Endothelial cell of umbilical vein (primary cell): Measurements from ENCODE around the gene ENOPH1. TPM values are rescaled to one million over a fixed set of nuclear protein-coding genes. Genes with fewer than 3 reads are reported as not detected.

Source experiments
- BruUV-seq: library from RNA; stranded (reverse); fragments of 400-500 nt; replicated peaks from 2 replicates; lab custom pipeline; 2021; lab: Mats Ljungman, UMichigan
- CTCF ChIA-PET: fragments of 300-600, 350-600 bp; sonication (Branson Sonifier 250); formaldehyde crosslinking; loops from one replicate; lab custom pipeline; 2021; ENCODE audit warnings: antibody characterized with exemption, inconsistent platforms; lab: Charles Lee
- POLR2A ChIA-PET: fragments of 300-600, 350-600 bp; sonication (Branson Sonifier 250); formaldehyde crosslinking; loops from one replicate; lab custom pipeline; 2021; ENCODE audit warnings: antibody characterized with exemption, inconsistent platforms; lab: Charles Lee
- DNase-seq: peaks from one replicate; pipeline ENCODE4 v3.0.0-alpha.2; 2011; ENCODE audit warnings: low read depth, low spot score
- FAIRE-seq: peaks from 2 replicates; lab custom pipeline; 2011; peaks lifted over from hg19 to GRCh38; lab: Jason Lieb, UNC
- H2AFZ ChIP-seq: 2 replicates; pipeline ENCODE4 v1.6.0; 2012; ENCODE audit warnings: low read depth, low read length, control low read depth, inconsistent platforms
- H3K27ac ChIP-seq: 2 replicates; pipeline ENCODE4 v1.5.1; 2011; ENCODE audit warnings: low read depth, mild to moderate bottlenecking, control low read depth, low read length, moderate library complexity; ENCODE audit not compliant: insufficient read depth
- H3K27me3 ChIP-seq, 2 experiments: 2 replicates each; pipeline versions ENCODE4 v1.6.0 to v1.6.1; 2011; ENCODE audit warnings: low read length in 2 of 2, mixed read lengths in 1 of 2; ENCODE audit not compliant: control insufficient read depth in 2 of 2, insufficient read depth in 2 of 2
- H3K36me3 ChIP-seq, 2 experiments: 2 replicates in 1 of 2; 3 replicates in 1 of 2; pipeline ENCODE4 v1.5.1; 2011; ENCODE audit warnings: low read length in 2 of 2, mild to moderate bottlenecking in 1 of 2, moderate library complexity in 1 of 2; ENCODE audit not compliant: control insufficient read depth in 2 of 2, insufficient read depth in 2 of 2; ENCODE audit errors: extremely low read depth in 1 of 2
- H3K4me1 ChIP-seq: 3 replicates; pipeline ENCODE4 v1.5.1; 2011; ENCODE audit warnings: mild to moderate bottlenecking, low read length; ENCODE audit not compliant: control insufficient read depth, insufficient read depth; ENCODE audit errors: extremely low read depth
- H3K4me2 ChIP-seq: 2 replicates; pipeline ENCODE4 v1.6.1; 2011; ENCODE audit warnings: low read length, control low read depth, mixed read lengths; ENCODE audit not compliant: insufficient read depth
- H3K4me3 ChIP-seq, 3 experiments: fragments of 200-600 bp in 1 of 3; sonication (generic), shearing (Covaris generic) in 1 of 3; replicated peaks in 1 of 3; 2 replicates each; pipeline ENCODE4 v1.5.1; 2011 to 2016; ENCODE audit warnings: control low read depth in 3 of 3, low read length in 3 of 3, mild to moderate bottlenecking in 2 of 3, inconsistent platforms in 1 of 3, low read depth in 1 of 3, moderate library complexity in 1 of 3; ENCODE audit not compliant: insufficient read depth in 1 of 3
- H3K79me2 ChIP-seq: 2 replicates; pipeline ENCODE4 v1.6.0; 2012; ENCODE audit warnings: low read length, inconsistent platforms; ENCODE audit not compliant: control insufficient read depth, insufficient read depth
- H3K9ac ChIP-seq: replicated peaks from 2 replicates; pipeline ENCODE3; 2011; ENCODE audit warnings: low read length, control low read depth; ENCODE audit not compliant: insufficient read depth; ENCODE audit errors: extremely low read depth
- H3K9me1 ChIP-seq: replicated peaks from 3 replicates; pipeline ENCODE4 v1.6.0; 2011; ENCODE audit warnings: mild to moderate bottlenecking, low read length; ENCODE audit not compliant: control insufficient read depth, insufficient read depth; ENCODE audit errors: extremely low read depth
- H3K9me3 ChIP-seq: replicated peaks from 2 replicates; pipeline ENCODE4 v1.5.1; 2012; ENCODE audit warnings: low read length, inconsistent platforms; ENCODE audit not compliant: control insufficient read depth, insufficient read depth
- H4K20me1 ChIP-seq: replicated peaks from 2 replicates; pipeline ENCODE3; 2011; ENCODE audit warnings: mild to moderate bottlenecking, low read length; ENCODE audit not compliant: control insufficient read depth, insufficient read depth; ENCODE audit errors: extremely low read depth
- EZH2 ChIP-seq: IDR thresholded peaks from 2 replicates; pipeline ENCODE4 v1.6.1; 2012; ENCODE audit warnings: borderline replicate concordance, low read depth, mild to moderate bottlenecking, moderate library complexity, low read length, inconsistent platforms; ENCODE audit not compliant: severe bottlenecking
- FOS ChIP-seq: IDR thresholded peaks from 2 replicates; pipeline ENCODE4 v1.6.1; 2011; ENCODE audit warnings: mild to moderate bottlenecking, low read length, moderate library complexity, borderline replicate concordance; ENCODE audit not compliant: insufficient read depth
- GATA2 ChIP-seq: IDR thresholded peaks from 2 replicates; pipeline ENCODE4 v1.7.0; 2011; ENCODE audit warnings: low read depth, mild to moderate bottlenecking, moderate library complexity, mixed read lengths, low read length; ENCODE audit not compliant: insufficient read length, insufficient read depth
- JUN ChIP-seq: IDR thresholded peaks from 2 replicates; pipeline ENCODE4 v1.6.1; 2011; ENCODE audit warnings: borderline replicate concordance, low read depth; ENCODE audit not compliant: insufficient read length, insufficient read depth
- MYC ChIP-seq: IDR thresholded peaks from one replicate; pipeline ENCODE4 v1.6.1; 2011; ENCODE audit warnings: mild to moderate bottlenecking, low read depth, low read length
- POLR2A ChIP-seq: IDR thresholded peaks from 2 replicates; pipeline ENCODE4 v1.6.1; 2012; ENCODE audit warnings: low read depth, mild to moderate bottlenecking, control low read depth, low read length
- POLR2AphosphoS5 ChIP-seq: IDR thresholded peaks from 2 replicates; pipeline ENCODE4 v1.6.1; 2012; ENCODE audit warnings: low read depth, mild to moderate bottlenecking, control low read depth, low read length, moderate library complexity; ENCODE audit not compliant: insufficient read depth
- dilution Hi-C: fragments of 300-500 bp; cut with MboI; formaldehyde crosslinking; loops from one replicate; pipeline ENCODE4 v1.15.0; 2019; ENCODE audit warnings: low sequenced_read_pairs; ENCODE audit not compliant: extremely low pct_ligation_motif_present
- intact Hi-C: fragments of 100-400 bp; cut with micrococcal nuclease; formaldehyde crosslinking; loops from one replicate; pipeline ENCODE4 v1.10.0; 2022
- polyA plus RNA-seq, 4 experiments: library from polyadenylated mRNA; depleted of rRNA in 3 of 4; stranded (reverse) in 3 of 4; unstranded in 1 of 4; fragments of >200 nt; gene quantifications; 2 replicates each; pipeline versions ENCODE4 v1.2.1 to v1.2.3, GENCODE V29; 2011 to 2012; ENCODE audit warnings: missing spikeins in 1 of 4
- total RNA-seq: library from RNA; stranded (reverse); gene quantifications from 2 replicates; pipeline ENCODE4 v1.2.3, GENCODE V29; 2021
- TF ChIP-seq, protein P1 (sequence below): IDR thresholded peaks from 2 replicates; pipeline ENCODE4 v1.6.1; 2011; ENCODE audit not compliant: insufficient read depth, insufficient read length
- TF ChIP-seq, protein P2 (sequence below), 2 donors: IDR thresholded peaks; 1 replicate in 1 of 2; 2 replicates in 1 of 2; pipeline ENCODE4 v1.5.1; 2011; ENCODE audit warnings: low read length in 2 of 2, mild to moderate bottlenecking in 2 of 2, moderate library complexity in 2 of 2, control low read depth in 1 of 2, inconsistent platforms in 1 of 2, low read depth in 1 of 2; ENCODE audit not compliant: insufficient read depth in 1 of 2; ENCODE audit errors: extremely low read depth in 1 of 2

Gene ENOPH1
- total and polyA plus RNA-seq, 2 donors (not counting 3 experiments of a cell fraction or from before 2014, with no cell fraction given), result 11.1 to 35.0 TPM

DNA sequence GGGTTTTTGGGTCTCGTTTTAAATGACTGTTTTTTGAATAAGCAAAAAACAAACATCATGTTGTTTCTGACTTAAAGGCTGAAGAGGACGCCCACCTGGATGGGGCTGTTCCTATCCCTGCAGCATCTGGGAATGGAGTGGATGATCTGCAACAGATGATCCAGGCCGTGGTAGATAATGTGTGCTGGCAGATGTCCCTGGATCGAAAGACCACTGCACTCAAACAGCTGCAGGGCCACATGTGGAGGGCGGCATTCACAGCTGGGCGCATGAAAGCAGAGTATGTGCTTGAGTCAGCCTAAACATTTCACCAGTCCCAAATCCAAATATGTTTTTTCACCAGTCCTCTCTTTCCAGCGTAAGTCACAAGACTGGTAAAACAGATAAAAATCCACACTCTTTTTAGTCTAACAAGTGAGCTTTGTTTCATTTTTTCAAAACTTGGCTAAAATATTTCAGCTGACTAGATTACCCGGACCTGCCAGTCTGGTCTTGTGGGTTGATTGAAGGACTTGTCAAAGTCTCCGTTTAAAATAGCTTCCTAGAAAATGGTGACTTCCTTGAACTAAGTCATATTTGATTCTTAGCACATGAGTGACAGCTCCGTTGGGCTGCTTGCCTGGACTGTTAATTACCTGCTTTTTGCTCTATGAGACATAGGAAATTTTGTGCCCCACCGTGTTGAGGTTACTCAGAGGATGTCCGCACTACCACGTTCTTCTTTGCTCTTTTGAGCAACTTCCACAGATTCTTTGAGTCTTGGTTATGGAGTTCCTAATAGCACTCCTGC is 20.8 kb downstream of the ENOPH1 start:
- Histone ChIP-seq H4K20me1 (no peaks in the 10 kb centered on the region), H3K27me3 (no peaks in the 10 kb centered on the region), H3K4me3 (no peak overlapping the region), H3K36me3 (peaks cover 12 to 18% of the 10 kb centered on the region in 2 experiments), H3K9me1 (no peaks in the 10 kb centered on the region), H3K9ac (no peak overlapping the region), H3K4me2 (no peak overlapping the region), H3K9me3 (no peaks in the 10 kb centered on the region), H3K4me1 (no peaks in the 10 kb centered on the region), H3K79me2 (peaks cover 15% of the 10 kb centered on the region), H3K27ac (no peak overlapping the region), H2AFZ (no peak overlapping the region)
- POLR2A ChIA-PET, result no interaction called here
- CTCF ChIA-PET, result interaction anchor here (0.9 to 3.0 kb wide), 3 partner anchors 9 to 288 kb away, joined by 3 to 20 read pairs (median 11); no protein-coding TSS in a partner anchor
- TF ChIP-seq POLR2AphosphoS5 (no peak), EZH2 (no peak), JUN (no peak), MYC (no peak), GATA2 (no peak), FOS (no peak), POLR2A (no peak)
- TF ChIP-seq, protein P1, sequence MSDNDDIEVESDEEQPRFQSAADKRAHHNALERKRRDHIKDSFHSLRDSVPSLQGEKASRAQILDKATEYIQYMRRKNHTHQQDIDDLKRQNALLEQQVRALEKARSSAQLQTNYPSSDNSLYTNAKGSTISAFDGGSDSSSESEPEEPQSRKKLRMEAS, result no peak
- TF ChIP-seq, protein P2, sequence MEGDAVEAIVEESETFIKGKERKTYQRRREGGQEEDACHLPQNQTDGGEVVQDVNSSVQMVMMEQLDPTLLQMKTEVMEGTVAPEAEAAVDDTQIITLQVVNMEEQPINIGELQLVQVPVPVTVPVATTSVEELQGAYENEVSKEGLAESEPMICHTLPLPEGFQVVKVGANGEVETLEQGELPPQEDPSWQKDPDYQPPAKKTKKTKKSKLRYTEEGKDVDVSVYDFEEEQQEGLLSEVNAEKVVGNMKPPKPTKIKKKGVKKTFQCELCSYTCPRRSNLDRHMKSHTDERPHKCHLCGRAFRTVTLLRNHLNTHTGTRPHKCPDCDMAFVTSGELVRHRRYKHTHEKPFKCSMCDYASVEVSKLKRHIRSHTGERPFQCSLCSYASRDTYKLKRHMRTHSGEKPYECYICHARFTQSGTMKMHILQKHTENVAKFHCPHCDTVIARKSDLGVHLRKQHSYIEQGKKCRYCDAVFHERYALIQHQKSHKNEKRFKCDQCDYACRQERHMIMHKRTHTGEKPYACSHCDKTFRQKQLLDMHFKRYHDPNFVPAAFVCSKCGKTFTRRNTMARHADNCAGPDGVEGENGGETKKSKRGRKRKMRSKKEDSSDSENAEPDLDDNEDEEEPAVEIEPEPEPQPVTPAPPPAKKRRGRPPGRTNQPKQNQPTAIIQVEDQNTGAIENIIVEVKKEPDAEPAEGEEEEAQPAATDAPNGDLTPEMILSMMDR (IDR thresholded peaks at IDR 0.05; ENCODE audit: extremely low read depth in 1 of 2, insufficient read depth in 1 of 2, low read depth in 1 of 2, low read length in 2 of 2), result no peak
- no TSS peak for BruUV-seq
- dilution Hi-C loops (no loop called here), intact Hi-C loops (no loop called here)
- FAIRE-seq (no peak), DNase-seq (no peak)
